GM21423 (cell line): ENCODE data around the gene CYTH2.

Experiments
- ATAC-seq: cut with Tn5 transposase; IDR thresholded peaks from one replicate; pipeline ENCODE4 v1.9.1; 2021; ENCODE audit warnings: mild to moderate bottlenecking, moderate library complexity; ENCODE audit not compliant: unreplicated experiment

Gene CYTH2, protein sequence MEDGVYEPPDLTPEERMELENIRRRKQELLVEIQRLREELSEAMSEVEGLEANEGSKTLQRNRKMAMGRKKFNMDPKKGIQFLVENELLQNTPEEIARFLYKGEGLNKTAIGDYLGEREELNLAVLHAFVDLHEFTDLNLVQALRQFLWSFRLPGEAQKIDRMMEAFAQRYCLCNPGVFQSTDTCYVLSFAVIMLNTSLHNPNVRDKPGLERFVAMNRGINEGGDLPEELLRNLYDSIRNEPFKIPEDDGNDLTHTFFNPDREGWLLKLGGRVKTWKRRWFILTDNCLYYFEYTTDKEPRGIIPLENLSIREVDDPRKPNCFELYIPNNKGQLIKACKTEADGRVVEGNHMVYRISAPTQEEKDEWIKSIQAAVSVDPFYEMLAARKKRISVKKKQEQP

DNA sequence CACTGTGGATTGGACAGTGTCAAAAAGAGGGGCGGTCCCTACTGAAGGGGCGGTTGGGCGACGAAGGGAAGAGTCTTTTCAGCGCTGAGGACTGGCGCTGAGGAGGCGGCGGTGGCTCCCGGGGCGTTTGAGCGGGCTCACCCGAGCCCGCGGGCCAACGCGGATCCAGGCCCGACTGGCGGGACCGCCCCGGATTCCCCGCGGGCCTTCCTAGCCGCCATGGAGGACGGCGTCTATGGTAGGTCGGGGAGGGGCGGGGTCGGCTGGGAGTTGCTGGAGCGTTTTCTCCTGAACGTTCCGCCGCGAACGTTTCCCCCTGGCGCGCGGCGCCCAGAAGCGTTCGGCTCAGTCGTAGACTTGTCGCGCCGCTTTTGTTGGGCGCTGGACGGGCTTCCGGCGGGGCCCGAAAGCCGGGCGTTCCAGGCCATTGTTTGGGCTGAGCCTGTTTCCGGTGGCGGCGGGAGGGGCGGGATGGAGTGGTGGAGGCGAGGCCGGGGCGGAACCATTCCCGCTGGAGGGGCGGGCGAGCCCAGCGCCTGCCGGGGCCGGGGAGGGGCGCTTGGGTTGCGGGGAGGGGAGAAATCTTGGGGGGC, at the start of gene CYTH2:
Gene CYTH2 (plus strand): TSS at position 81 of the 593 bp plus-strand sequence. CDS start 139 bp downstream, at position 220.
- peak; percentile 20 for ATAC-seq

DNA sequence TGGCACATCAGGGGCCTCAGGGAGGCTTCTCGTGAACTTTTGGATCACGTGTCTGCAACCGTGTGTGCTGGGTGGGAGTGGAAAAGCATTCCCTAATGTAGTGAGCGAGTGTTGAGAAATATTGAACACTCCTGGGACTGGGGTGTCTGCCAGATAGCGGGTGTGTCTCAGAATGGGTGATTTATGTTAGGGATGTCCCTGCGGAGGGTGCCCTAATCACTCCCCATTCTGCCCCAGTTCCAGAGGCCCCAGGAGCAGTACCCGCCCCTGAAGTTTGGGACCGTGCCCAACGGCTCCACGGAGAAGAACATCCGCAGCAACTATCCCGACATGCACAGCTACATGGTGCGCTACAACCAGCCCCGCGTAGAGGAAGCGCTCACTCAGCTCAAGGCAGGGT, 47.6 kb upstream of the CYTH2 start:
- ATAC-seq = no peak

DNA sequence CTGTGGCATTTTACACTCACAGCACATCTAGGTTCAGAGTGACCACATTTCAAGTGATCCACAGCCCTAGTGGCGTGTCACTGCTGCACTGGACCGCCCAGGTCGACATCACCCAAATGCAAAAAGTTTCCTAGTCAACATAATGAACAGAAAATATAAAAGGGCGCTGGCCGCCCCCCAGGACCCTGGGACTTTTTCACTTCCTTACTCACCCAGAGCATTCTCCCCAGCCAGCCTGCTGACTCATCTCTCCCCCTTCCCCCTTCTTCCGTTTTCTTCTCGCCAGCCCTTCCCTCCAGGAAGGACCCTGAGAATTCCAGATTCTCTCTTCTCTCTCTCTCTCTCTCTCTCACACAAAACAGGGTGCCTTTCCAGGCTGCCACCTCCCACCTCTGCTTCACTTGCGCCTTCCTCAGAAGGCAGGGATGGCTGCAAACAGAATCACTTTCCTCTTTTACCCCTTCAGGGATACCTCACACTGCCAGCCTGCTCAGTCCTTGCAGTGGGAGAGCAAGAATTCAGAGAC, 44.4 kb upstream of the CYTH2 start:
- ATAC-seq = no peak

DNA sequence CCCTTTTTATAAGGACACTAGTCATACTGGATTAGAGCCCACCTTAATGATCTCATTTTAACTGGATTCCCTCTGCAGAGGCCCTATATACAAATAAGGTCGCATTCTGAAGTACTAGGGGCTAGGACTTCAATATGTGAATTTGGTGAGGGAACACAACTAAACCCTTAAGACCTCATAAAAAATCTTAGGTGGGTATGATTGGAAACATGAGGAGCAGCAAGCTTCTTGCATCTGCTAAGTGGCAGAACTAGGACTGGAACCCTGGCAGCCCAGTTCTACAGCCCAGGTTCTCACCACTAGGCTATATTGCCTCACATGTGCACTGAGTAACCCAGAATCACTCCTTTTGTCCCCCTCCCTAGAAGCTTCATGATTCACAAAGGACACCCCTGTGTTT, 40.5 kb upstream of the CYTH2 start:
- ATAC-seq = no peak

DNA sequence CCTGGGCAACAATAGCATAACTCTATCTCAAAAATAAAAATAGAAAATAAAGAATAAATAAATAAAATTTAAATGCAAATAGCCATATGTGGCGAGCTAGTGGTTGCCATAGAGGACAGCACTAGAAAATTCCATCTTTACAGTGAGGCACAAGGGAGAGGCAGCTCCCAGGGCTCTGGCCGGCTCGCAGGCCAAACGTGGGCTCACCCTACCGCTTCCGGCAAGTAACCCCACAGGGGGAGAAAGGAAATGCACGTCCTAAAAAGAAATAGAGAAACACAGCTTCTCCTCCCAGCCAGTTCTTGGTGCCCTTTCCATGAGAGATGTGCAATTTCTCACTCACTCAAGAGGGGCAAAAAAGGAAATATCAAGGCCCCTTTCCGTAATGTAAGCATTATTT, 35.8 kb upstream of the CYTH2 start:
- no peak for ATAC-seq

DNA sequence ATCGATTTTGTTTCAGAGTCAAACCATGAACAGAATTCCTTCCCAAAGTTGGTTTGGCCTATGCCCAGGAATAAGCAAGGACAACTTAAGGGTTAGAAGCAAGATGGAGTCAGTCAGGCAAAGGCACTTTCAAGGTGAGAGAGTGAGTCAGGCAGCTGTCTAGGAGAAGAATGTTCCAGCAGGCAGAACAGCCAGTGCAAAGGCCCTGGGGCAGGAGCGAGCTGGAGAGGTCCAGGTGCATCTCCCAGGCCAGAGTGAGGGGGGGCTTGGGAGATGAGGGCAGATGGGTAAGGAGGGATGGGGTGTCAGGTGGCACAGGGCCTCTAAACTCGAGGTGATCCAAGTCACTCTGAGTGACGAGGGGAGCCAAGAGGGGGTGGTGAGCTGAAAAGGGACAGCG, 32.6 kb upstream of the CYTH2 start:
- no peak for ATAC-seq

DNA sequence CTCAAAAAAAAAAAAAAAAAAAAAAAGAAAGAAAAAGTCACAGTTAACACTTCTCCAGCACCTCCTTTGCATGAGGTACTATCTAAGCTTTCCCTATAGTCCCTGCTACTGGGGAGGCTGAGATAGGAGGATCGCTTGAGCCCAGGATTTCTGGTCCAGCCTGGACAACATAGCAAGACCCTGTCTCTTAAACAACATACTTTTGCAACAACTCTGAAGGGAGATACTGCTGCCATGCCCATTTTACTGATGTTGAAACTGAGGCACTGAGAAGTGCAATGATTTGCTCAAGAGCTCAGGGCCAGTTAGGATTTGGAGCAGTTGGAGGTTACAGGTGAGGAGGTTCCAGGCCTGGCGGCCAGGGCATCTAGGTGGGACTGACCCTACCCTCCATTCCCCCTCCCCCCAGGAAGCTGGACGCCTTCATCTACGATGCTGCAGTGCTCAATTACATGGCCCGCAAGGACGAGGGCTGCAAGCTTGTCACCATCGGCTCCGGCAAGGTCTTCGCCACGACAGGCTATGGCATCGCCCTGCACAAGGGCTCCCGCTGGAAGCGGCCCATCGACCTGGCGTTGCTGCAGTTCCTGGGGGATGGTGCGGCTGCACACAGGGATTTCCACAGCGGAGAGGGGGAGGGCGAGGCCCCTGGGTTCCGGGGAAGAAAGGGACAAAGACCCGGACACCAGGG, 27.7 kb upstream of the CYTH2 start:
- ATAC-seq = no peak

DNA sequence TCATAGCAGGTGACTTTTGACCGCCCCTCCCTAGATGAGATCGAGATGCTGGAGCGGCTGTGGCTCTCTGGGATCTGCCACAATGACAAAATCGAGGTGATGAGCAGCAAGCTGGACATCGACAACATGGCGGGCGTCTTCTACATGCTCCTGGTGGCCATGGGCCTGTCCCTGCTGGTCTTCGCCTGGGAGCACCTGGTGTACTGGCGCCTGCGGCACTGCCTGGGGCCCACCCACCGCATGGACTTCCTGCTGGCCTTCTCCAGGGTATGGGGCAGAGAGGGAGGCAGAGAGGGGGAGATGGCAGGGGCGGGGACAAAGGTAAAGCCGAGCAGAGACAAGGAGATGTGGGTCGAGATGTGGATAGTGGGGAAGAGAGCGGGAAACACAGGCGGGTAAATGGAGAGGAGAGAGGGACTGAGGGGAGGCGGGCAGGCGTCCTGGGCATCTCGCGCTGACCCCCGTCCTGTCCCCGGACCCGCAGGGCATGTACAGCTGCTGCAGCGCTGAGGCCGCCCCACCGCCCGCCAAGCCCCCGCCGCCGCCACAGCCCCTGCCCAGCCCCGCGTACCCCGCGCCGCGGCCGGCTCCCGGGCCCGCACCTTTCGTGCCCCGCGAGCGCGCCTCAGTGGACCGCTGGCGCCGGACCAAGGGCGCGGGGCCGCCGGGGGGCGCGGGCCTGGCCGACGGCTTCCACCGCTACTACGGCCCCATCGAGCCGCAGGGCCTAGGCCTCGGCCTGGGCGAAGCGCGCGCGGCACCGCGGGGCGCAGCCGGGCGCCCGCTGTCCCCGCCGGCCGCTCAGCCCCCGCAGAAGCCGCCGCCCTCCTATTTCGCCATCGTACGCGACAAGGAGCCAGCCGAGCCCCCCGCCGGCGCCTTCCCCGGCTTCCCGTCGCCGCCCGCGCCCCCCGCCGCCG, 26.8 kb upstream of the CYTH2 start:
- no peak for ATAC-seq

DNA sequence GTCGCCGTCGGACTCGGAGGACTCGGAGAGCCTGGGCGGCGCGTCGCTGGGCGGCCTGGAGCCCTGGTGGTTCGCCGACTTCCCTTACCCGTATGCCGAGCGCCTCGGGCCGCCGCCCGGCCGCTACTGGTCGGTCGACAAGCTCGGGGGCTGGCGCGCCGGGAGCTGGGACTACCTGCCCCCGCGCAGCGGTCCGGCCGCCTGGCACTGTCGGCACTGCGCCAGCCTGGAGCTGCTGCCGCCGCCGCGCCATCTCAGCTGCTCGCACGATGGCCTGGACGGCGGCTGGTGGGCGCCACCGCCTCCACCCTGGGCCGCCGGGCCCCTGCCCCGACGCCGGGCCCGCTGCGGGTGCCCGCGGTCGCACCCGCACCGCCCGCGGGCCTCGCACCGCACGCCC, 25.9 kb upstream of the CYTH2 start:
- ATAC-seq = no peak

DNA sequence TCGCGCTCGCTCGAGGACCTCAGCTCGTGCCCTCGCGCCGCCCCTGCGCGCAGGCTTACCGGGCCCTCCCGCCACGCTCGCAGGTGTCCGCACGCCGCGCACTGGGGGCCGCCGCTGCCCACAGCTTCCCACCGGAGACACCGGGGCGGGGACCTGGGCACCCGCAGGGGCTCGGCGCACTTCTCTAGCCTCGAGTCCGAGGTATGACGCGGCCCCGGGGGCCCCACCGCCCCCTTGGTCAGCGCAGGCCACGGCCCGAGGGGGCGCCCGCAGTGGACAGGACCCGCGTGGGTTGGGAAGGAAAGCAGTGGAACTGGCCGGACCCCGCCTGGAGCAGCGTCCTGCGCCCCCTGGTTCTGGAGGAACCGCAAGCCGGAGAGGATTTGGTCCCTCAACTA, 25.4 kb upstream of the CYTH2 start:
- no peak for ATAC-seq

DNA sequence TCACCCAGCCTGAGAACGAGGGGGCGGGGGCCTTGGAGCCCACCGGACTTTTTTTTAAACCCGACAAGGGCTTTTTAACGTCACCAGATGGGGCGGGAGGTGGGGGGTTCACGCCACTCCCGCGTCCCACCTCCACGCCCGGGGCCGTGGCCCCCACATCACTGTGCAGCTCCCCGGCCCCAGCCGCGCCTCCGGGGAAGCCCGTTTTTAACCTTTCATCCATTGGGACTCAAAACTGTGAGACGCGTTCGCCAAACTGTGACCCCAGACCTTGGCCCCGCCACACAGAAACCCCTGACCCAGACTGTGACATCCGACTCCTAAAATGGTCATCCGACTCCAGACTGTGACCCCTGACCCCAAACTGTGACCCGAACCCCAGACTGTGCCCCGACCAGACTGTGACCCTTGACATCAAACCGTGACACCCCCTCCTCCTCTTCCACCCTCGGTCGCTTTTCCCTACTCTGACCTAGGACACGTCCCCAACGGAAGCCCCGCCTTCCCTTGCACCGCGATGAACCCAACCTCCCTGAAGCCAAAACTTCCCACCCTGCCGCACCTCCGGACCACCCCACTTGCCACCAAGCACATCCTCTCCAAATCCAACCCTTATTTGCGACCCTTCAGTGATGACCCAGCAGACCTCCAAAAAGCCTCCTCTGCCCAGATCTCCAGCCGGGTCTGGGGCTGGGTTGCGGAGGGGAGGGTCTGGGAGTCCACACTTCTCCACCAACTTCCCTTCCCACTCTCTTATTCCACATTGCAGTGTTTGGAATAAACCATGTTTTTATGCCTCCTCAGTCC, 24.8 kb upstream of the CYTH2 start:
- ATAC-seq = no peak

DNA sequence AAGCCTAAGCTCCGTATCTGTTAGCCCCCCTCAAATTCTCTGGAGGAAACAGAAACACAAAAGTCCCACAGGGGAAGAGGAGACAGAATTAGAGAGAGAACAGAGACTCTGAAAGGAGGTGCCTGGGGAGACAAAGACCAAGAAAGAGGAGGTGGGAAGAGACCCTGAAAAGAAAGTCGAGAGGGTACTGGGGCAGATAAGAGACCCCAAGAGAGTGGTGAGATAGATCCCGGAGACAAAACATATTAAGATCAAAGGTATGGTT, 24.3 kb upstream of the CYTH2 start:
- ATAC-seq = no peak

DNA sequence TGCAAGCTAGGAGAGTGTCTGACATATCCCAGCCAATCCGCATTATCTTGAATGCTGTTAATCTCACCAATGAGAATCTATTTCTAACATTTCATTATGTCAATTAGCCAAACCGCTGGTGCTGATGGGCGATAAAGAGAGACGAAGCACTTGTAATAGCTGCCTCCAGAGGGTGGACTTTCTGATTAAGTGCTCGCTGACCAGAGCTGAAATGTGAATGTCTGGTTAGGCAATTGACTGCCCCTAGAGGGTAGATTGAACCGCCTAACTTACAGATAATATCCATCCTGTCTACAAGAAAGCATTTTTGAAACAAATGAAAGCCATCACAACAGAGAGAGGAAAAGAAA, 23.9 kb upstream of the CYTH2 start:
- ATAC-seq = peak; percentile 21

DNA sequence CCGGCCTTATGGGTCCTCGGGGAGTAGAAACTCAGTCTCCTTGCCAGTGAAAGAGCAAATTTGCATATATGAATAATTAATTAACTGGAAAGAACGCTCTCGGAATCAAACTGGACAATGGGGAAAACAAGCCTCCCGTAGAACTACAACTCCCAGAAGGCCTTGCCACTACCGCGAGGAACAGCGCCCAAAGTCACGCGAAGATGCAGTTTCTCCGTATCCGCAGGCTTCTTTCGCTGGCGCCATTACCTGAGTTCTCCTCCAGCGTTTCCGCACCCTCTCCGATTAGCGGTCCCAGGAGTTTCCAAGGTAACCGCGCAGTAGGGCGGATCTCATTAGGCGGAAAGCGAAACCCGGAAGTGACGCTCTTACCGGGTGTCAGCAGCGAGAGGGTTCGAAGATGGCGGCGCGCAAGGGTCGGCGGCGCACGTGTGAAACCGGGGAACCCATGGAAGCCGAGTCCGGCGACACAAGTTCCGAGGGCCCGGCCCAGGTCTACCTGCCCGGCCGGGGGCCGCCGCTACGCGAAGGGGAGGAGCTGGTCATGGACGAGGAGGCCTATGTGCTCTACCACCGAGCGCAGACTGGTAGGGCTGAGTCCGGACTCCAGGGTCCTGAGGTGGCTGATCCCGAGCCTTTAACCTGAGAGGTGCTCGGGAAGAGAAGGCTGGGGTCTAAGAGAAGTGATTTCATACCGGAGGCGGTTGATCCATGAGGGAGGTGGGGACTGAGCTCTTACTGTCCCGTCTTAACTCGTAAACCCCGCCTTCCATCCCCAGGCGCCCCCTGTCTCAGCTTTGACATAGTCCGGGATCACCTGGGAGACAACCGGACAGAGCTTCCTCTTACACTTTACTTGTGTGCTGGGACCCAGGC, 23.3 kb upstream of the CYTH2 start, which contains the start of gene GRWD1:
Gene GRWD1 (plus strand): TSS at position 378 of the 876 bp plus-strand sequence. CDS start 23 bp downstream, at position 401.
- ATAC-seq = peak; percentile 81

DNA sequence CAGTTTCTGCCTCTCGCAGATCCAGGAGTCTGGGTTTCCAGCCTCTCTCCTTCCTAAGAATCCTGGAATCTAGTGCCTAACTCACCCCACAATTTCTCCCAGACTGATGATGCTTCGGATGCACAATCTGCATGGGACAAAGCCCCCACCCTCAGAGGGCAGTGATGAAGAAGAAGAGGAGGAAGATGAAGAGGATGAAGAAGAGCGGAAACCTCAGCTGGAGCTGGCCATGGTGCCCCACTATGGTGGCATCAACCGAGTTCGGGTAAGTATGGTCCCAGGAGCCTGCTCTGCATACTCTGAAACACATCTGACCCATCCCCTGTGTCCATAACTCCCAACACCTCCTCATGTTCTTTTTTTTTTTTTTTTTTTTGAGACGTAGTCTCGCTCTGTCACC, 22.6 kb upstream of the CYTH2 start:
- ATAC-seq = no peak

DNA sequence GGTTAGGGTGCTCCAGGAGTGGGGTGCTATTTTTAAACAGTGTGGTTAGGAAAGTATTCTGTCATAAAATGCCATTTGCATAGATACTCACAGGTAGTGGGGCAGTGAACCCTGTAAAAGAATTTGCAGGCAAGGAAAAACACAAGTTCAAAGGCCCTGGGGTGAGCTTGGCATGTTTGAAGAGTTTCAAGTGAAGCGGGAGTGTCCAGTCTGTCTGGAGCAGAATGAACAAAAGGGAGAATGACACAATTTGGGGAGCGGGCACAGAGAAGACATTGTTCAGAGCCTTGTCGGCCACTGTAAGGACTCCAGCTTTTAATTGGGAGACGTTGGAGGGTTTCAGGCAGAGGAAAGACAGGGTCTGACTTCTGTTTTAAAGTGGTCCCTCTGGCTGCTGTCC, 20.6 kb upstream of the CYTH2 start:
- ATAC-seq = no peak

DNA sequence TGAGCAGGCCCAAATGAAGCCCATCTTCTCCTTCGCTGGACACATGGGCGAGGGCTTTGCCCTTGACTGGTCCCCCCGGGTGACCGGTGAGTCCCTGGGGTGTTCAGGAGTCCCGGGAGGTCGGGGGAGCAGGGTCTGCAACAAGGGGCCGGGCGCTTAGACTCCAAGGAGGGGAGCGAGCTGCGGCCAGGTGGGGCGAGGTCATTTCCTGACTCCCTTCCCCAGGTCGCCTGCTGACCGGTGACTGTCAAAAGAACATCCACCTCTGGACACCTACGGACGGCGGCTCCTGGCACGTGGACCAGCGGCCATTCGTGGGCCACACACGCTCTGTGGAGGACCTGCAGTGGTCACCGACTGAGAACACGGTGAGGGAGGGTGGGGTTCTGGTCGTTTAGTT, 18.7 kb upstream of the CYTH2 start:
- no peak for ATAC-seq

DNA sequence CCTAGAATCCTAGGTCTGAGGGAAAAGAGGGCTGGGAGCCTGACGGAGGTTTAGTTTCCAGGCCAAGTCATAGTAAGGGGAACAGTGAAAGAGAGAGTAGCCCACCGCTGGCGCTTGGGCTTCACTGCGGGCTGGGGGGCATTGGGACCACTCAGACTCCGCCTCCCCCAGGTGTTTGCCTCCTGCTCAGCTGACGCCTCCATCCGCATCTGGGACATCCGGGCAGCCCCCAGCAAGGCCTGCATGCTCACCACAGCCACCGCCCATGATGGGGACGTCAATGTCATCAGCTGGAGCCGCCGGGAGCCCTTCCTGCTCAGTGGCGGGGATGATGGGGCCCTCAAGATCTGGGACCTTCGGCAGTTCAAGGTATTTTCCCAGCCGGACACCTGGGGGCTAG, 18.3 kb upstream of the CYTH2 start:
- ATAC-seq = no peak

DNA sequence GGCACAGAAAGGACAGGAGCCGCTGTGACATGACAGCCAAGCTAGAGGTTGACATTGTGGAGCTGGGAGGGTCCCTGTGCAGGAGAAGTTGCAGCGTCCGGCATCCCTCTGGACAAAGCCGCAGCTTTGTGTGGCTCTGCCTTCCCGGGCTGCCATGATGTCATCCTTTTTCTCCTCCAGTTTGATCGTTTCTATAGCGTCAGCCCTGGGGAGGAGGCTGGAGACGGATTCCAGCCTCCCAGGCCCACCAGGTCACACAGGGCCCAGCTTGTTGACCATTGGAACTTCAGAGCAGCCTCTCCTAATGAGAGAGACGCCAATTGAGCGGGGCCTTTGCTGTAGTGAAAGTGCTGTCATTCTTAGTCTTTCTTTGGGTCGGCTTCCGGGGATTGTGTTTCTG, 17.5 kb upstream of the CYTH2 start:
- no peak for ATAC-seq
